HepG2 (cell line): Measurements from ENCODE around the gene LRRTM2. TPM values are rescaled to one million over a fixed set of nuclear protein-coding genes. Genes with fewer than 3 reads are reported as not detected.
A peak's percentile ranks its signal among the peaks of the same experiment; 100 is the strongest.

Experiments
- ATAC-seq: fragments of 200-7000 bp; cut with Tn5 transposase; 3 replicates; pipeline ENCODE4 v1.9.1; 2020; ENCODE audit warnings: mild to moderate bottlenecking, moderate library complexity
- BruUV-seq: library from RNA; stranded (reverse); fragments of 400-500 nt; replicated peaks from 2 replicates; lab custom pipeline; 2021; lab: Mats Ljungman, UMichigan
- CTCF ChIA-PET: fragments of 300-600 bp; formaldehyde crosslinking; extraction: SDS; loops from one replicate; lab custom pipeline; 2021; ENCODE audit warnings: low total read pairs, inconsistent platforms, low intra/inter-chr PET ratio; lab: Yijun Ruan, JAX
- POLR2A ChIA-PET: fragments of 350-600 bp; sonication (Branson Sonifier 250); formaldehyde crosslinking; loops from one replicate; lab custom pipeline; 2020; ENCODE audit warnings: antibody characterized with exemption, inconsistent platforms; lab: Yijun Ruan, JAX
- DNase-seq: peaks from one replicate; pipeline ENCODE4 v3.0.0-alpha.2; 2015; ENCODE audit warnings: low spot score
- FAIRE-seq: peaks from 3 replicates; lab custom pipeline; 2011; peaks lifted over from hg19 to GRCh38; lab: Jason Lieb, UNC
- H2AFZ ChIP-seq: one replicate; pipeline ENCODE4 v1.6.1; 2011; ENCODE audit warnings: low read length, inconsistent platforms
- H3K27ac ChIP-seq: fragments of 300-600 bp; 3 replicates; pipeline ENCODE4 v1.8.0; 2011; ENCODE audit warnings: mixed run types, mild to moderate bottlenecking, mixed read lengths, low read length, inconsistent platforms; ENCODE audit not compliant: insufficient read depth; ENCODE audit errors: extremely low read length
- H3K27me3 ChIP-seq, 2 experiments: fragments of 200-600 bp in 1 of 2; 2 replicates in 1 of 2; 3 replicates in 1 of 2; pipeline versions ENCODE4 v1.6.0 to v1.8.0; 2011; ENCODE audit warnings: low read length in 2 of 2, mild to moderate bottlenecking in 2 of 2, moderate library complexity in 2 of 2, inconsistent platforms in 1 of 2; ENCODE audit not compliant: insufficient read depth in 2 of 2, control insufficient read depth in 1 of 2
- H3K36me3 ChIP-seq, 2 experiments: fragments of 200-600 bp in 1 of 2; replicated peaks in 1 of 2; 2 replicates in 1 of 2; 3 replicates in 1 of 2; pipeline versions ENCODE4 v1.5.1 to v1.8.0; 2011; ENCODE audit warnings: low read length in 2 of 2, inconsistent platforms in 1 of 2; ENCODE audit not compliant: insufficient read depth in 2 of 2, control insufficient read depth in 1 of 2
- H3K4me1 ChIP-seq: 2 replicates; pipeline ENCODE4 v1.5.1; 2012; ENCODE audit warnings: low read length, inconsistent platforms; ENCODE audit not compliant: insufficient read depth
- H3K4me2 ChIP-seq: 2 replicates; pipeline ENCODE4 v1.6.0; 2011; ENCODE audit warnings: low read depth, low read length, inconsistent platforms
- H3K4me3 ChIP-seq, 3 experiments: fragments of 200-600 bp in 1 of 3; sonication (generic), shearing (Covaris generic) in 1 of 3; replicated peaks in 1 of 3; 2 replicates each; pipeline ENCODE4 v1.5.1; 2011 to 2016; ENCODE audit warnings: low read length in 3 of 3, inconsistent platforms in 2 of 3, low read depth in 2 of 3, mild to moderate bottlenecking in 2 of 3, control low read depth in 1 of 3, mixed read lengths in 1 of 3; ENCODE audit not compliant: insufficient read depth in 1 of 3
- H3K79me2 ChIP-seq: one replicate; pipeline ENCODE4 v1.6.1; 2011; ENCODE audit warnings: low read length, inconsistent platforms; ENCODE audit not compliant: insufficient read depth
- H3K9ac ChIP-seq: 2 replicates; pipeline ENCODE4 v1.6.0; 2011; ENCODE audit warnings: mild to moderate bottlenecking, low read depth, low read length, inconsistent platforms; ENCODE audit not compliant: insufficient read depth
- H3K9me3 ChIP-seq: 2 replicates; pipeline ENCODE4 v1.5.1; 2012; ENCODE audit warnings: mild to moderate bottlenecking, low read length
- H4K20me1 ChIP-seq: 2 replicates; pipeline ENCODE4 v1.6.0; 2011; ENCODE audit warnings: inconsistent platforms, mild to moderate bottlenecking, low read length, moderate library complexity; ENCODE audit not compliant: insufficient read depth
- BATF2 ChIP-seq: sonication (generic); formaldehyde crosslinking; IDR thresholded peaks from 2 replicates; pipeline ENCODE4 v1.8.0; 2022; ENCODE audit warnings: mild to moderate bottlenecking, missing genetic modification reagents, moderate library complexity
- CBFB ChIP-seq: sonication (generic); formaldehyde crosslinking; IDR thresholded peaks from 2 replicates; pipeline ENCODE4 v1.4.0; 2020; ENCODE audit warnings: missing genetic modification reagents
- CEBPB ChIP-seq: IDR thresholded peaks from 2 replicates; pipeline ENCODE4 v1.6.1; 2011; ENCODE audit warnings: low read depth, low read length, improper control_type of control experiment, borderline replicate concordance
- NR2F6 ChIP-seq, 2 experiments: IDR thresholded peaks; 2 replicates each; pipeline ENCODE4 v1.6.1; 2016; ENCODE audit warnings: antibody characterized with exemption in 1 of 2, mild to moderate bottlenecking in 1 of 2
- PBX2 ChIP-seq: IDR thresholded peaks from 2 replicates; pipeline ENCODE4 v1.6.1; 2016; ENCODE audit warnings: control low read depth
- PHF8 ChIP-seq: sonication (generic); formaldehyde crosslinking; IDR thresholded peaks from 2 replicates; pipeline ENCODE4 v1.5.0; 2020; ENCODE audit warnings: missing genetic modification reagents
- SMAD1 ChIP-seq: sonication (generic); formaldehyde crosslinking; IDR thresholded peaks from 2 replicates; pipeline ENCODE4 v1.4.0; 2020; ENCODE audit warnings: missing genetic modification reagents, low read depth, mild to moderate bottlenecking, borderline replicate concordance
- U2AF1 ChIP-seq: fragments of 200-400 bp; formaldehyde crosslinking; optimal IDR thresholded peaks from 2 replicates; pipeline ENCODE3; 2017; ENCODE audit warnings: mild to moderate bottlenecking, low read depth, low read length
- U2AF2 ChIP-seq: fragments of 200-400 bp; formaldehyde crosslinking; IDR thresholded peaks from 2 replicates; pipeline ENCODE4 v1.6.1; 2017; ENCODE audit warnings: low read depth, mild to moderate bottlenecking, low read length
- ZBTB21 ChIP-seq: sonication (generic); formaldehyde crosslinking; IDR thresholded peaks from 2 replicates; pipeline ENCODE4 v1.4.0; 2020; ENCODE audit warnings: missing genetic modification reagents
- ZNF432 ChIP-seq: sonication (generic); formaldehyde crosslinking; IDR thresholded peaks from 2 replicates; pipeline ENCODE4 v1.5.0; 2020; ENCODE audit warnings: missing genetic modification reagents, mild to moderate bottlenecking, borderline replicate concordance
- ZNF468 ChIP-seq: sonication (generic); formaldehyde crosslinking; IDR thresholded peaks from 2 replicates; pipeline ENCODE4 v1.8.0; 2022; ENCODE audit warnings: mild to moderate bottlenecking, moderate library complexity, missing genetic modification reagents
- ZNF83 ChIP-seq: sonication (generic); formaldehyde crosslinking; IDR thresholded peaks from 2 replicates; pipeline ENCODE4 v1.4.0; 2020; ENCODE audit warnings: missing genetic modification reagents, mild to moderate bottlenecking, borderline replicate concordance
- WGBS: methylation state at CpG from one replicate; pipeline ENCODE4 v1.1.6; 2017; ENCODE audit warnings: low lambda C conversion rate; 5-methylcytosine and 5-hydroxymethylcytosine counted together
- in situ Hi-C: cut with HindIII; loops from 2 replicates; pipeline ENCODE4 v1.10.0; 2017; ENCODE audit warnings: low pct_unique_long_range_greater_than_20kb; ENCODE audit not compliant: extremely low pct_ligation_motif_present
- intact Hi-C: fragments of 100-400 bp; cut with micrococcal nuclease; formaldehyde crosslinking; loops from one replicate; pipeline ENCODE4 v1.10.0; 2022; ENCODE audit not compliant: unreplicated experiment
- polyA plus RNA-seq, 8 experiments: library from polyadenylated mRNA; depleted of rRNA in 3 of 8; stranded (reverse) in 7 of 8; unstranded in 1 of 8; fragments of >200 nt; fragmentation: Illumina TruSeq in 4 of 8; extraction: Trizol in 4 of 8; gene quantifications; 2 replicates each; pipeline versions ENCODE4 v1.2.1 to v1.2.3, GENCODE V29; 2011 to 2016; ENCODE audit warnings: low read depth in 4 of 8, missing spikeins in 1 of 8, mixed read lengths in 1 of 8; ENCODE audit not compliant: insufficient read depth in 1 of 8
- total RNA-seq, 5 experiments: library from RNA; depleted of rRNA; stranded (reverse); fragments of >200 nt; fragmentation: Illumina TruSeq; extraction: Trizol; gene quantifications; 2 replicates each; pipeline ENCODE4 v1.2.3, GENCODE V29; 2016; ENCODE audit warnings: low read depth in 1 of 5

Gene LRRTM2
- total and polyA plus RNA-seq, 2 of the 13 experiments (the other 11 are each of a cell fraction or from before 2014, with no cell fraction given), result not detected

GRCh38 chr5:138909734-138910133 lies 34.6 kb upstream of the LRRTM2 start:
- no peak overlapping the region for H3K4me2 ChIP-seq
- ChIA-PET CTCF (no interaction called here), POLR2A (no interaction called here)
- no peak for ATAC-seq
- 98% methylated on average over 2 of the region's 2 CpGs for WGBS
- in situ Hi-C loops, result no loop called here
- H3K4me3 ChIP-seq, result no peak overlapping the region
- BruUV-seq, result no TSS peak
- no peak for DNase-seq
- H2AFZ ChIP-seq, result no peak overlapping the region
- no peaks in the 10 kb centered on the region for H3K79me2 ChIP-seq
- no peaks in the 10 kb centered on the region for H4K20me1 ChIP-seq
- TF ChIP-seq CEBPB (peak; percentile 46), PBX2 (CRISPR knock-in tag) (no peak), NR2F6 (IDR thresholded peaks at IDR 0.05) (no peak), NR2F6 (CRISPR knock-in tag; IDR thresholded peaks at IDR 0.05) (no peak), U2AF2 (no peak)
- intact Hi-C loops, result no loop called here
- H3K9ac ChIP-seq, result no peak overlapping the region
- peaks cover 9 to 63% of the 10 kb centered on the region in 2 experiments for H3K36me3 ChIP-seq
- FAIRE-seq, result no peak
- no peaks in the 10 kb centered on the region for H3K9me3 ChIP-seq
- no peaks in the 10 kb centered on the region for H3K4me1 ChIP-seq
- no peaks in the 10 kb centered on the region; a peak in 1 of 5 replicates for H3K27me3 ChIP-seq
- no peak overlapping the region for H3K27ac ChIP-seq

GRCh38 chr5:138905541-138905940 lies 30.4 kb upstream of the LRRTM2 start:
- TF ChIP-seq ZNF83 (CRISPR knock-in tag) (no peak), SMAD1 (CRISPR knock-in tag) (no peak), ZNF432 (no peak), ZBTB21 (CRISPR knock-in tag) (no peak), ZNF468 (no peak), PHF8 (CRISPR knock-in tag) (no peak), BATF2 (CRISPR knock-in tag) (no peak), U2AF1 (no peak), CBFB (CRISPR knock-in tag) (no peak)
- Histone ChIP-seq H3K4me1 (no peaks in the 10 kb centered on the region), H3K27me3 (no peaks in the 10 kb centered on the region), H3K9me3 (no peaks in the 10 kb centered on the region), H4K20me1 (no peaks in the 10 kb centered on the region), H3K79me2 (no peaks in the 10 kb centered on the region), H3K4me2 (no peak overlapping the region), H3K9ac (no peak overlapping the region), H3K36me3 (peaks cover 13 to 70% of the 10 kb centered on the region in 2 experiments), H3K27ac (no peak overlapping the region), H3K4me3 (no peak overlapping the region), H2AFZ (no peak overlapping the region)
- in situ Hi-C loops, result no loop called here
- BruUV-seq, result no TSS peak
- FAIRE-seq (no peak), ATAC-seq (no peak), DNase-seq (no peak)
- 100% methylated on average over 1 of the region's 1 CpG for WGBS
- POLR2A ChIA-PET, result no interaction called here
- CTCF ChIA-PET, result no interaction called here
- intact Hi-C loops, result no loop called here
